Measurements from ENCODE around the gene SLC25A52. TPM values are rescaled to one million over a fixed set of nuclear protein-coding genes. Genes with fewer than 3 reads are reported as not detected.

Gene SLC25A52
- total and polyA plus RNA-seq, 9 of the 15 experiments (the other 6 are each of a cell fraction or from before 2014, with no cell fraction given): not detected

DNA sequence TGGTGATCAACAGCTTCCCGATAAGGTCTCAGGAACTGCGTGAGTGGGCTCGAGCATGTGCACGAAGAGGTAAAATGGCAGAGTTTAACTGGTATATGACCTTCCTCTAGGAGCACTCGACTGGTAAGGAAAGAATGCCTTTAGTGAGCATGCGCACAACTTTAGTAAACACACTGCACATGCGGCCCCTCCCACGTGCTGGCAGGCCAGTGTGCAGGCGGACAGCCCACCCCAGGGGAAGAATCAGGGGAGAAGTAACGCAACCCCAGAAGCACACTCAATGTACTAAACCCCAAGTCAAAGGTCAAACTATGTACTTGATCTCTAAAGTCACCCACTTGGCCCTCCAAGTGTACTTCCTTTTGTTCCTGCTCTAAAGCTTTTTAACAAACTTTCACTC is 28.7 kb upstream of the SLC25A52 start (continued):
- no peak for TF ChIP-seq ZNF146 (CRISPR knock-in tag; IDR thresholded peaks at IDR 0.05; ENCODE audit: unreplicated experiment)
- no peak for TF ChIP-seq ZNF239 (CRISPR knock-in tag; IDR thresholded peaks at IDR 0.05)
- TF ChIP-seq ELF1 (tag; IDR thresholded peaks at IDR 0.05): no peak
- TF ChIP-seq, protein P1, sequence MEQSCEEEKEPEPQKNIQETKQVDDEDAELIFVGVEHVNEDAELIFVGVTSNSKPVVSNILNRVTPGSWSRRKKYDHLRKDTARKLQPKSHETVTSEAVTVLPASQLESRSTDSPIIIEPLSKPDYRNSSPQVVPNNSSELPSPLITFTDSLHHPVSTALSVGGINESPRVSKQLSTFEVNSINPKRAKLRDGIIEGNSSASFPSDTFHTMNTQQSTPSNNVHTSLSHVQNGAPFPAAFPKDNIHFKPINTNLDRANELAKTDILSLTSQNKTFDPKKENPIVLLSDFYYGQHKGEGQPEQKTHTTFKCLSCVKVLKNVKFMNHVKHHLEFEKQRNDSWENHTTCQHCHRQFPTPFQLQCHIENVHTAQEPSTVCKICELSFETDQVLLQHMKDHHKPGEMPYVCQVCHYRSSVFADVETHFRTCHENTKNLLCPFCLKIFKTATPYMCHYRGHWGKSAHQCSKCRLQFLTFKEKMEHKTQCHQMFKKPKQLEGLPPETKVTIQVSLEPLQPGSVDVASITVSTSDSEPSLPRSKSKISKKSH (CRISPR knock-in tag; IDR thresholded peaks at IDR 0.05): no peak
- no peak for TF ChIP-seq ZBTB1 (CRISPR knock-in tag; IDR thresholded peaks at IDR 0.05; ENCODE audit: borderline replicate concordance, low read depth)
- TF ChIP-seq KDM2B (CRISPR knock-in tag; IDR thresholded peaks at IDR 0.05): no peak
- no peak for TF ChIP-seq TAF15 (IDR thresholded peaks at IDR 0.05; ENCODE audit: low read depth, low read length)
- no peak for TF ChIP-seq KHSRP (IDR thresholded peaks at IDR 0.05)
- TF ChIP-seq MAFF (IDR thresholded peaks at IDR 0.05; ENCODE audit: low read length): no peak
- TF ChIP-seq PHF21A (IDR thresholded peaks at IDR 0.05; ENCODE audit: borderline replicate concordance, low read depth): no peak
- no peak for TF ChIP-seq NR2C2 (CRISPR knock-in tag; IDR thresholded peaks at IDR 0.05)
- 0 out of 2 replicates have a peak, but pooled peaks have one; percentile 38 for TF ChIP-seq NR2C2 (tag; IDR thresholded peaks at IDR 0.05)
- TF ChIP-seq CREBBP (IDR thresholded peaks at IDR 0.05; ENCODE audit: low read depth, low read length): no peak
- no peak for TF ChIP-seq ZNF766 (CRISPR knock-in tag; conservative IDR thresholded peaks at IDR 0.05)
- no peak for TF ChIP-seq CHD4 (IDR thresholded peaks at IDR 0.05; ENCODE audit: insufficient read depth, insufficient replicate concordance, low read depth, low read length, poor library complexity, severe bottlenecking)
- no peak for TF ChIP-seq SETDB1 (IDR thresholded peaks at IDR 0.05; ENCODE audit: low read length)
- TF ChIP-seq, protein P2, sequence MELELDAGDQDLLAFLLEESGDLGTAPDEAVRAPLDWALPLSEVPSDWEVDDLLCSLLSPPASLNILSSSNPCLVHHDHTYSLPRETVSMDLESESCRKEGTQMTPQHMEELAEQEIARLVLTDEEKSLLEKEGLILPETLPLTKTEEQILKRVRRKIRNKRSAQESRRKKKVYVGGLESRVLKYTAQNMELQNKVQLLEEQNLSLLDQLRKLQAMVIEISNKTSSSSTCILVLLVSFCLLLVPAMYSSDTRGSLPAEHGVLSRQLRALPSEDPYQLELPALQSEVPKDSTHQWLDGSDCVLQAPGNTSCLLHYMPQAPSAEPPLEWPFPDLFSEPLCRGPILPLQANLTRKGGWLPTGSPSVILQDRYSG (tag; conservative IDR thresholded peaks at IDR 0.05; ENCODE audit: low read depth): no peak
- no peak for TF ChIP-seq NR3C1 (CRISPR knock-in tag; IDR thresholded peaks at IDR 0.05)
- TF ChIP-seq, protein P3, sequence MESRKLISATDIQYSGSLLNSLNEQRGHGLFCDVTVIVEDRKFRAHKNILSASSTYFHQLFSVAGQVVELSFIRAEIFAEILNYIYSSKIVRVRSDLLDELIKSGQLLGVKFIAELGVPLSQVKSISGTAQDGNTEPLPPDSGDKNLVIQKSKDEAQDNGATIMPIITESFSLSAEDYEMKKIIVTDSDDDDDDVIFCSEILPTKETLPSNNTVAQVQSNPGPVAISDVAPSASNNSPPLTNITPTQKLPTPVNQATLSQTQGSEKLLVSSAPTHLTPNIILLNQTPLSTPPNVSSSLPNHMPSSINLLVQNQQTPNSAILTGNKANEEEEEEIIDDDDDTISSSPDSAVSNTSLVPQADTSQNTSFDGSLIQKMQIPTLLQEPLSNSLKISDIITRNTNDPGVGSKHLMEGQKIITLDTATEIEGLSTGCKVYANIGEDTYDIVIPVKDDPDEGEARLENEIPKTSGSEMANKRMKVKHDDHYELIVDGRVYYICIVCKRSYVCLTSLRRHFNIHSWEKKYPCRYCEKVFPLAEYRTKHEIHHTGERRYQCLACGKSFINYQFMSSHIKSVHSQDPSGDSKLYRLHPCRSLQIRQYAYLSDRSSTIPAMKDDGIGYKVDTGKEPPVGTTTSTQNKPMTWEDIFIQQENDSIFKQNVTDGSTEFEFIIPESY (CRISPR knock-in tag; IDR thresholded peaks at IDR 0.05): no peak
- peak; percentile 69 to 78 for TF ChIP-seq NRF1 (conservative IDR thresholded peaks at IDR 0.05 in 1 of 2, IDR thresholded peaks at IDR 0.05 in 1 of 2)
- no peak for TF ChIP-seq ZNF830 (CRISPR knock-in tag; IDR thresholded peaks at IDR 0.05)
- TF ChIP-seq ZNF212 (CRISPR knock-in tag; IDR thresholded peaks at IDR 0.05): no peak
- TF ChIP-seq TGIF2 (CRISPR knock-in tag; IDR thresholded peaks at IDR 0.05): no peak
- TF ChIP-seq SMAD4 (CRISPR knock-in tag; conservative IDR thresholded peaks at IDR 0.05): no peak
- peak; percentile 66 for TF ChIP-seq L3MBTL2 (IDR thresholded peaks at IDR 0.05)

Data from K562 (cell line).